CD4-positive, alpha-beta T cell treated with Interferon alpha-2 for 1 hour (primary cell): ENCODE results near the gene DDX21.
"Not testable (repeated sequence)": the region's sequence is repeated elsewhere in the genome, so short reads cannot be mapped to it uniquely, and the experiment has no call there.

ENCODE experiments used
- DNase-seq, 2 donors: peaks; one replicate each; pipeline ENCODE4 v3.0.0-alpha.2; 2020 to 2022

The DDX21 gene

DNA sequence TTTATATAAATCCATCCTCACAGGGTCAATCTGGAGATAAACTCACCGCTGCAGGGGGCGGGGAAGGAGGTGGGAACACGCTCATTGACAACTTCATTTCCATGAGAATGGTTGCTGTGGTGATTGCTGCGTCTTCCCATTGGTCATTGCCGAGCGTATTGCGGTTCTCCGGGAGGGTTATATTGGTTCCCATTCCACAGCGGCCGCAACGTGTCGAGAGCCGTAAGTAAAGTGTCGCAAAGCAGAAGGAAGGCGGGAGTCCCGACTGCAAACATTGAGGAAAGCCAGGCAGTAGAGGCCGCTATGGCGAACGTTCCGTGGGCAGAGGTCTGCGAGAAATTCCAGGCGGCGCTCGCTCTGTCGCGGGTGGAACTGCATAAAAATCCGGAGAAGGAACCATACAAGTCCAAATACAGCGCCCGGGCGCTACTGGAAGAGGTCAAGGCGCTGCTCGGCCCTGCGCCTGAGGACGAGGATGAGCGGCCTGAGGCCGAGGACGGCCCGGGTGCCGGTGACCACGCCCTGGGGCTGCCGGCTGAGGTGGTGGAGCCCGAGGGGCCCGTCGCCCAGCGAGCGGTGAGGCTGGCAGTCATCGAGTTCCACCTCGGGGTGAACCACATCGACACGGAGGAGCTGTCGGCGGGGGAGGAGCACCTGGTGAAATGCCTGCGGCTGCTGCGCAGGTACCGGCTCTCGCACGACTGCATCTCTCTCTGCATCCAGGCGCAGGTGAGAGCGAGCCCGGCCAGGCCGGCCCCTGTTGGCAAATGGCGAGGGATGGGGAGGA, 32.8 kb downstream of the DDX21 start, which contains the start of gene KIFBP:
Gene KIFBP (plus strand): TSS at position 274 of the 787 bp plus-strand sequence. CDS start 30 bp downstream, at position 304.
- DNase-seq: peak; percentile 86 to 89

DNA sequence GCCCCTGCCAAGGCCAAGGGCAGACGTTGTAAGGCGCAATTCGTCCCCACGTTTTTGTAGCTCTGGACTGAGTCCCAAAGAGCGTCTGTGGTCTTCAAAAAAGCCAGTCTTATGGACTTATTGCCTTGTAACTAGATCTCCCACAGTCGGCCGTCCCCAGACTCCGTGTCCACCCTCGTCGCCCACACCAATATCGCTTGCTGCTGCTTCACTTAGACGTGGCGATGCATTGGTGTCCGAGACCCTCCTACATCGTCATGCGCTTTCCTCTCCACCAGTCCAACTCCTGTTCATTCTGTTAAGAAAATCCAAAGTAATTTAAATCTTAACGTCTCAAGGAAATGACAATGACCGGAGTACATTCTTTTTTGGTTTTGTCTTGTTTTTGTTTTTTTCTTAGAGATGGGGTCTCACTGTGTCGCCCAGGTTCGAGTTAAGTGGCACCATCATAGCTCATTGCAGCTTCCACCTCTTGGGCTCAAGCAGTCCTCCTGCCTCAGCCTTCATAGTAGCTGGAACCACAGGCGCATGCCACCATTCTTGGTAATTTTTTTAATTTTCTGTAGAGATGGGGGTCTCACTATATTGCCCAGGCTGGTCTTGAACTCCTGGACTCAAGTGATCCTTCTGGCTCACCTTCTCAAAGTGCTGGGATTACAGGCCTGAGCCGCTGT, 33.5 kb downstream of the DDX21 start:
- no peak for DNase-seq

GRCh38 chr10:68992636-68993440, 36.9 kb downstream of the DDX21 start:
- no peak for DNase-seq

GRCh38 chr10:68997211-68997610, 41.2 kb downstream of the DDX21 start:
- no peak for DNase-seq

DNA sequence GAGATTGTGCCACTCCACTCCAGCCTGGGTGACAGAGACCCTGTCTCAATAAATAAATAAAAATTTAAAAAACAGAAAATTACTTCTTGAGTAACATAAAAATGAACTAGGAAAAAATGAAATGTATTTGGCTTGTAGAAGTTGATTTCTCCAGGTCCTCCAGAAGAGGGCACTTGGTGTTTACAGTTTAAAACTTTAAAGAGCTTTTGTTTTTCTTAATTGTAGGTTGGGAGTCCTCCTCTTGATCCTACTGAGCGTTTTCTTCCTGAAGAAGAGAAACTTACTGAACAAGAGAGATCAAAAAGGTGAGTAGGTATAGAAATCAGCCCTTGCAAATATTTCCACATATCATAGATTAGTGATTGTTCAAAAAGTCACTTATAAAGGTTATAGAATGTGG, 48.9 kb downstream of the DDX21 start:
- DNase-seq: peak in 1 of 2 donors; percentile 73

DNA sequence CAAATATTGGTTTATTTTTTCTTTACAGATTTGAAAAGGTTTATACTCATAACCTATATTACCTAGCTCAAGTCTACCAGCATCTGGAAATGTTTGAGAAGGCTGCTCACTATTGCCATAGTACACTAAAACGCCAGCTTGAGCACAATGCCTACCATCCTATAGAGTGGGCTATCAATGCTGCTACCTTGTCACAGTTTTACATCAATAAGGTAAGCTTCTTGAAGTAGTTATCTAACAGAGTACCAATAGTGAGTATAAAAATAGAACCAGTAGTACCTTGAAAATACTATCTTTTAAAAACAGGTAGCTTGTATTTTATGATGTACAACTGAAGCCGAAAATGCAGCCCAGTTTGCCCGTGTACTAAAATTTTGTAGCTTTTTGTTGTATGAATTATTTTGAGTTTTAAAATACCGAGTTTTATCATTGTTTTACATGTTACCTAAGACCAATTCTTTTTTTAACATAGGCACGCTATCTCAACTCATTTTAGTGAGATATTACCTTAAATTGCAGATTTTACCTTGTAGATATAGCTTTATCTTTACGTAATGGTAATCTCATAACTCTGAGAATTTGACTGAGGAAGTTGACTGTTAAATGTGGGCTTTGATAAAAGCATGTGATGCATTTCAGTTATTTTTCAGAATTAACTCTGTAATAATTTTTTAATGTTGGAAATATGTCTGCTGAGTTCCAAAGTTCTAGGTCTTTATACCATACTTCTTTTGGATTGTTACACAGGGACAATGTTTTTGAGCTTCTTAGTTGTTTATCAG, 49.9 kb downstream of the DDX21 start:
- no peak for DNase-seq

GRCh38 chr10:69007260-69007659, 51.3 kb downstream of the DDX21 start:
- no peak for DNase-seq

DNA sequence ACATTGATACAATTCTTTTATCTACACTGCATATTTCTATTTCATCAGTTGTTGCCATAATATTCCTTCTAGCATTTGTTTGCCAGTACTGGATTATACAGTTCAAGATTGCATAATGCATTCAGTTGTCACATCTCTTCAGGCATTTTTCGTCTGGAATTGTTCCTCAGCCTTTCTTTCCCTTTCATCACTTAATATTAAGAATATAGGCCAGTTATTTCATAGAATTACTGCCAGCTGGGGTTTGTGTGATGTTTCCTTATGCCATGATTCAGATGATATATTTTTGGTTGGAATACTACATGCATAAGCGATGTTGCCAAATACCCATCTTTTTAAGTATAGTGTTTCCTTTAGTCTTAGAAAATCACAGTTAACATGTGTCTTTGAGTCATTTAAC, 53.4 kb downstream of the DDX21 start:
- no peak for DNase-seq

GRCh38 chr10:69010151-69010640, 54.2 kb downstream of the DDX21 start:
- DNase-seq: no peak

GRCh38 chr10:69012778-69013177, 56.8 kb downstream of the DDX21 start:
- not testable (repeated sequence) for DNase-seq

GRCh38 chr10:69014171-69014570, 58.2 kb downstream of the DDX21 start:
- no peak for DNase-seq

DNA sequence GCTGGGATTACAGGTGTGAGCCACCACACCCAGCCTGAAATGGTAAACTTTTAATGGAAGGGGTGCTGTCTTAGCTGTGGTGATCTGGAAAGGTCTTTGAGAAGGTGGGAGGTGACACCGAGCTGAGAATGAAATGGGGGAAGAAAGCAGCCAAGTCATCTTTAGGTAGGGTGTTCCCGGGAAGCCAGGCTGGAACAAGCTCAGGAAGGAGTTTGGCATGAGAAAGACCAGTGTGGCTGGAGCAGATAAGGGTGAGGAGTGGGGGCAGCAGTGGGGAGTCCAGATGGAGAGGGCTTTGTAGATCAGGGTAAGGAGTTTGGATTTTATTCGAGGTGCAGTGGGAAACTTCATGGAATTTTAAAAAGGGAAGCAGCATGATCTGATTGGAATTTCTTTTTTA, 62.6 kb downstream of the DDX21 start:
- DNase-seq: no peak

- no peak for DNase-seq
Observed at GRCh38 chr10:69022611-69023010, 66.6 kb downstream of the DDX21 start.

DNA sequence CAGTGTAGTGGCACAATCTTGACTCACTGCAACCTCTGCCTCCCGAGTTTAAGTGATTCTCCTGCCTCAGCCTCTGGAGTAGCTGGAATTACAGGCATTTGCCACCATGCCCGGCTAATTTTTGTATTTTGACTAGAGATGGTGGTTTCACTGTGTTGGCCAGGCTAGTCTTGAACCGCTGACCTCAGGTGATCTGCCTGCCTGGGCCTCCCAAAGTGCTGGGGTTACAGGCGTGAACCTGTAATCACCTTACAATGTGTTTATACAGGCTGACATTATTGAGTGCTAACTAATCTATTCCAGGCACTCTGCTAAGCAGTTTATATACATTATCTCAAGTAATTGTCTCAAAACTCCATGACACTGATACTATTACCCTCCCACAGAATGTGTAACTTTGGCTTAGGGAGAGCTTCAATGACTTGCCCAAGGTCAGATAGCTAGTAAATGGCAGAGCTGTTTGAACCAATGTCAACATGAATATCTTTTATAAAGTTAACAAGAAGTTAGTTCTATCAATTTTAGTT, 69.5 kb downstream of the DDX21 start:
- DNase-seq: no peak

- no peak for DNase-seq
Observed at GRCh38 chr10:69033256-69033655, 77.3 kb downstream of the DDX21 start.
